Uterus (tissue), 4 donors: ENCODE measurements around the gene HEXIM1. TPM values are rescaled to one million over a fixed set of nuclear protein-coding genes. Genes with fewer than 3 reads are reported as not detected.

ENCODE experiments used
- DNase-seq, 2 donors: peaks; one replicate each; pipeline ENCODE4 v3.0.0-alpha.2; 2019 to 2020
- H3K27ac ChIP-seq, 2 donors: fragments of 200-600 bp; sonication (generic); 1 replicate in 1 of 2; 2 replicates in 1 of 2; pipeline ENCODE4 v1.5.1; 2016 to 2018
- H3K27me3 ChIP-seq, 2 donors: fragments of 200-600 bp; sonication (generic); one replicate each; pipeline ENCODE4 v1.5.1; 2018 to 2019; ENCODE audit warnings: control low read depth in 1 of 2
- H3K36me3 ChIP-seq, 2 donors: fragments of 200-600 bp; sonication (generic); one replicate each; pipeline ENCODE4 v1.5.1; 2019; ENCODE audit warnings: control low read depth in 1 of 2
- H3K4me1 ChIP-seq, 2 donors: fragments of 200-600 bp; sonication (generic); one replicate each; pipeline ENCODE4 v1.5.1; 2018 to 2019; ENCODE audit warnings: control low read depth in 1 of 2
- H3K4me3 ChIP-seq, 2 donors: fragments of 200-600 bp; sonication (generic); 1 replicate in 1 of 2; 2 replicates in 1 of 2; pipeline ENCODE4 v1.5.1; 2018 to 2019; ENCODE audit warnings: mild to moderate bottlenecking in 1 of 2
- H3K9me3 ChIP-seq, 2 donors: fragments of 200-600 bp; sonication (generic); one replicate each; pipeline ENCODE4 v1.5.1; 2019; ENCODE audit warnings: control low read depth in 1 of 2
- CTCF ChIP-seq, 4 experiments: fragments of 200-600 bp in 2 of 4; fragments of 450-650 bp in 2 of 4; sonication (generic) in 2 of 4; IDR thresholded peaks; one replicate each; pipeline ENCODE4 v1.5.1; 2016 to 2019; ENCODE audit warnings: antibody characterized with exemption in 4 of 4, mild to moderate bottlenecking in 2 of 4, moderate library complexity in 1 of 4
- POLR2A ChIP-seq, 2 donors: fragments of 450-650 bp; IDR thresholded peaks; one replicate each; pipeline ENCODE4 v1.6.1; 2016; ENCODE audit warnings: antibody characterized with exemption in 2 of 2, mild to moderate bottlenecking in 1 of 2, moderate library complexity in 1 of 2
- intact Hi-C: fragments of 100-400 bp; cut with DNase I; formaldehyde crosslinking; loops from one replicate; pipeline ENCODE4 v1.15.1; 2023; ENCODE audit warnings: low total_unique reads
- total RNA-seq, 4 donors: library from RNA; depleted of rRNA in 3 of 4; stranded (reverse); fragments of >200 nt in 3 of 4; gene quantifications; one replicate each; pipeline versions ENCODE4 v1.1.0 to v1.2.4, GENCODE V29; 2014 to 2023
- donor health status: DM: yes; HTN: yes; CAD: no.

Gene HEXIM1
- total RNA-seq, 4 donors from 2014 or later = 23.8 to 60.6 (median 26.7) TPM

- H3K27me3 ChIP-seq = no peaks in the 10 kb centered on the region
- no peaks in the 10 kb centered on the region for H3K9me3 ChIP-seq
- intact Hi-C loops = no loop called here
- no peak for DNase-seq
- no peak overlapping the region for H3K4me3 ChIP-seq
- H3K27ac ChIP-seq = no peak overlapping the region
- no peak for TF ChIP-seq POLR2A (IDR thresholded peaks at IDR 0.05)
- TF ChIP-seq CTCF (IDR thresholded peaks at IDR 0.05) = no peak
- peaks cover 0 to 3% of the 10 kb centered on the region in 2 donors for H3K4me1 ChIP-seq
- no peaks in the 10 kb centered on the region for H3K36me3 ChIP-seq
Observed at GRCh38 chr17:45114117-45114932, 34.0 kb upstream of the HEXIM1 start.

GRCh38 chr17:45115015-45115625, 33.2 kb upstream of the HEXIM1 start:
- DNase-seq = no peak
- H3K27me3 ChIP-seq = no peaks in the 10 kb centered on the region
- TF ChIP-seq POLR2A (IDR thresholded peaks at IDR 0.05) (no peak), CTCF (IDR thresholded peaks at IDR 0.05) (no peak)
- H3K4me1 ChIP-seq = peaks cover 0 to 3% of the 10 kb centered on the region in 2 donors
- no peaks in the 10 kb centered on the region for H3K9me3 ChIP-seq
- H3K4me3 ChIP-seq = no peak overlapping the region
- H3K36me3 ChIP-seq = no peaks in the 10 kb centered on the region
- intact Hi-C loops = no loop called here
- no peak overlapping the region for H3K27ac ChIP-seq

GRCh38 chr17:45115871-45116270, 32.4 kb upstream of the HEXIM1 start:
- Histone ChIP-seq H3K36me3 (no peaks in the 10 kb centered on the region), H3K27me3 (no peaks in the 10 kb centered on the region), H3K4me3 (no peak overlapping the region), H3K27ac (no peak overlapping the region), H3K9me3 (no peaks in the 10 kb centered on the region), H3K4me1 (no peaks in the 10 kb centered on the region)
- DNase-seq = no peak
- TF ChIP-seq POLR2A (IDR thresholded peaks at IDR 0.05) (no peak), CTCF (IDR thresholded peaks at IDR 0.05) (no peak)
- intact Hi-C loops = no loop called here

GRCh38 chr17:45116434-45117016, 31.8 kb upstream of the HEXIM1 start:
- no peaks in the 10 kb centered on the region for H3K36me3 ChIP-seq

More at GRCh38 chr17:45116434-45117016, 31.8 kb upstream of the HEXIM1 start:
- Histone ChIP-seq H3K4me1 (no peaks in the 10 kb centered on the region), H3K27me3 (no peaks in the 10 kb centered on the region), H3K4me3 (no peak overlapping the region), H3K9me3 (no peaks in the 10 kb centered on the region), H3K27ac (no peak overlapping the region)
- no peak for DNase-seq
- no peak for TF ChIP-seq CTCF (IDR thresholded peaks at IDR 0.05)
- no peak for TF ChIP-seq POLR2A (IDR thresholded peaks at IDR 0.05)
- intact Hi-C loops = no loop called here
